ENCODE results near the gene REN. TPM values are rescaled to one million over a fixed set of nuclear protein-coding genes. Genes with fewer than 3 reads are reported as not detected.

REN gene
- total and polyA plus RNA-seq, 2 experiments from 2014 or later = not detected

GRCh38 chr1:204211046-204211445 lies 44.9 kb upstream of the REN start:
- no peak overlapping the region for H3K4me3 ChIP-seq
- Mint-ChIP-seq H3K4me3 (no peak overlapping the region), H3K27ac (no peak overlapping the region), H3K27me3 (ENCODE audit: insufficient read depth, low read depth, poor library complexity) (no peaks in the 10 kb centered on the region), H3K4me1 (peaks cover 8% of the 10 kb centered on the region), H3K9me3 (no peaks in the 10 kb centered on the region), H3K36me3 (ENCODE audit: low read depth) (no peaks in the 10 kb centered on the region)
- no peaks in the 10 kb centered on the region for H3K36me3 ChIP-seq (ENCODE audit: insufficient read depth)
- H3K4me1 ChIP-seq (ENCODE audit: insufficient read depth) = peaks cover 8% of the 10 kb centered on the region; the same call in 1 of the 2 replicates
- no peaks in the 10 kb centered on the region; the same call in none of the 2 replicates for H4K20me1 ChIP-seq (replicated peaks; ENCODE audit: insufficient read depth)
- no peaks in the 10 kb centered on the region for H3K27me3 ChIP-seq (ENCODE audit: insufficient read depth)
- no peak overlapping the region for H3K4me2 ChIP-seq
- DNase-seq (ENCODE audit: low spot score) (no peak), ATAC-seq (no peak)
- peaks cover 5% of the 10 kb centered on the region; the same call in 1 of the 2 replicates for H3F3A ChIP-seq (replicated peaks; ENCODE audit: low read depth)
- no peaks in the 10 kb centered on the region for H3K9me2 ChIP-seq (ENCODE audit: insufficient read depth)
- no peaks in the 10 kb centered on the region for H3K79me2 ChIP-seq (replicated peaks; ENCODE audit: insufficient read depth)
- H3K27ac ChIP-seq (ENCODE audit: low read depth) = no peak overlapping the region
- no peak overlapping the region for H2AFZ ChIP-seq
- TF ChIP-seq EZH2 (IDR thresholded peaks at IDR 0.05; ENCODE audit: low read depth, unreplicated experiment) (no peak), CREB1 (CRISPR knock-in tag; IDR thresholded peaks at IDR 0.05; ENCODE audit: low read depth) (no peak), ETS1 (IDR thresholded peaks at IDR 0.05) (no peak), ZNF462 (CRISPR knock-in tag; IDR thresholded peaks at IDR 0.05) (no peak), JUNB (IDR thresholded peaks at IDR 0.05; ENCODE audit: unreplicated experiment) (no peak), ZNF114 (CRISPR knock-in tag; IDR thresholded peaks at IDR 0.05) (no peak), EZH2phosphoT487 (IDR thresholded peaks at IDR 0.05; ENCODE audit: unreplicated experiment) (no peak), STAT1 (IDR thresholded peaks at IDR 0.05; ENCODE audit: unreplicated experiment) (no peak), POLR2AphosphoS5 (IDR thresholded peaks at IDR 0.05; ENCODE audit: low read depth) (no peak), CTCF (conservative IDR thresholded peaks at IDR 0.05; ENCODE audit: low read depth in 2 of 2) (no peak), NANOG (IDR thresholded peaks at IDR 0.05; ENCODE audit: borderline replicate concordance) (no peak), ZNF331 (CRISPR knock-in tag; IDR thresholded peaks at IDR 0.05; ENCODE audit: low read depth) (no peak)
- TF ChIP-seq, protein P1, sequence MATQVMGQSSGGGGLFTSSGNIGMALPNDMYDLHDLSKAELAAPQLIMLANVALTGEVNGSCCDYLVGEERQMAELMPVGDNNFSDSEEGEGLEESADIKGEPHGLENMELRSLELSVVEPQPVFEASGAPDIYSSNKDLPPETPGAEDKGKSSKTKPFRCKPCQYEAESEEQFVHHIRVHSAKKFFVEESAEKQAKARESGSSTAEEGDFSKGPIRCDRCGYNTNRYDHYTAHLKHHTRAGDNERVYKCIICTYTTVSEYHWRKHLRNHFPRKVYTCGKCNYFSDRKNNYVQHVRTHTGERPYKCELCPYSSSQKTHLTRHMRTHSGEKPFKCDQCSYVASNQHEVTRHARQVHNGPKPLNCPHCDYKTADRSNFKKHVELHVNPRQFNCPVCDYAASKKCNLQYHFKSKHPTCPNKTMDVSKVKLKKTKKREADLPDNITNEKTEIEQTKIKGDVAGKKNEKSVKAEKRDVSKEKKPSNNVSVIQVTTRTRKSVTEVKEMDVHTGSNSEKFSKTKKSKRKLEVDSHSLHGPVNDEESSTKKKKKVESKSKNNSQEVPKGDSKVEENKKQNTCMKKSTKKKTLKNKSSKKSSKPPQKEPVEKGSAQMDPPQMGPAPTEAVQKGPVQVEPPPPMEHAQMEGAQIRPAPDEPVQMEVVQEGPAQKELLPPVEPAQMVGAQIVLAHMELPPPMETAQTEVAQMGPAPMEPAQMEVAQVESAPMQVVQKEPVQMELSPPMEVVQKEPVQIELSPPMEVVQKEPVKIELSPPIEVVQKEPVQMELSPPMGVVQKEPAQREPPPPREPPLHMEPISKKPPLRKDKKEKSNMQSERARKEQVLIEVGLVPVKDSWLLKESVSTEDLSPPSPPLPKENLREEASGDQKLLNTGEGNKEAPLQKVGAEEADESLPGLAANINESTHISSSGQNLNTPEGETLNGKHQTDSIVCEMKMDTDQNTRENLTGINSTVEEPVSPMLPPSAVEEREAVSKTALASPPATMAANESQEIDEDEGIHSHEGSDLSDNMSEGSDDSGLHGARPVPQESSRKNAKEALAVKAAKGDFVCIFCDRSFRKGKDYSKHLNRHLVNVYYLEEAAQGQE (IDR thresholded peaks at IDR 0.05; ENCODE audit: unreplicated experiment) = no peak

Data from GM23338 (cell line).